Stimulated activated naive B cell treated with anti-CD40 and anti-IgM and Interleukin-4, amounts not matched to agents 10 μg/mL and 1 μg/mL and 100 μg/mL, for 72 hours (primary cell): ENCODE measurements around the gene CLEC2A.

ENCODE experiments used
- ATAC-seq, 2 donors: fragments of 150-1000 bp; cut with Tn5 transposase; replicated peaks; 2 replicates each; pipeline ENCODE4 v1.10.0; 2021; ENCODE audit warnings: moderate library complexity in 1 of 2
- DNase-seq: peaks from one replicate; pipeline ENCODE4 v3.0.0; 2021
- H3K27ac Mint-ChIP-seq: one replicate; pipeline ENCODE4 v1.8.0; 2022; ENCODE audit warnings: mild to moderate bottlenecking, mixed read lengths
- H3K27me3 Mint-ChIP-seq, 2 donors: one replicate each; pipeline ENCODE4 v1.8.0; 2022; ENCODE audit warnings: mixed read lengths in 2 of 2
- H3K36me3 Mint-ChIP-seq, 2 donors: one replicate each; pipeline ENCODE4 v1.8.0; 2022; ENCODE audit warnings: mixed read lengths in 2 of 2, mild to moderate bottlenecking in 1 of 2
- H3K4me1 Mint-ChIP-seq, 2 donors: one replicate each; pipeline ENCODE4 v1.8.0; 2022; ENCODE audit warnings: mixed read lengths in 2 of 2, mild to moderate bottlenecking in 1 of 2
- H3K4me3 Mint-ChIP-seq, 2 donors: one replicate each; pipeline ENCODE4 v1.8.0; 2022; ENCODE audit warnings: mild to moderate bottlenecking in 2 of 2, mixed read lengths in 2 of 2, moderate library complexity in 1 of 2
- H3K9me3 Mint-ChIP-seq, 2 donors: one replicate each; pipeline ENCODE4 v1.8.0; 2022; ENCODE audit warnings: mixed read lengths in 2 of 2, mild to moderate bottlenecking in 1 of 2

The CLEC2A gene

GRCh38 chr12:9864913-9865675, 67.1 kb downstream of the CLEC2A start:
- DNase-seq (no peak), ATAC-seq (peak; percentile 42 to 52)
- H3K27me3 Mint-ChIP-seq = no peaks in the 10 kb centered on the region
- H3K4me3 Mint-ChIP-seq = peak overlapping the region; percentile 64 to 85
- H3K9me3 Mint-ChIP-seq = peaks cover 17 to 19% of the 10 kb centered on the region in 2 donors
- H3K27ac Mint-ChIP-seq = peak overlapping the region; percentile 84
- peaks cover 23 to 53% of the 10 kb centered on the region in 2 donors for H3K4me1 Mint-ChIP-seq
- peaks cover 22 to 29% of the 10 kb centered on the region in 2 donors for H3K36me3 Mint-ChIP-seq
